Muscle of leg (tissue), 11 donors: ENCODE results near the gene SMARCD3. TPM values are rescaled to one million over a fixed set of nuclear protein-coding genes. Genes with fewer than 3 reads are reported as not detected.

ENCODE experiments used
- DNase-seq: peaks from one replicate; pipeline ENCODE4 v3.0.0; 2013
- H3K27ac ChIP-seq: one replicate; pipeline ENCODE4 v1.5.1; 2013; ENCODE audit warnings: mild to moderate bottlenecking, low read length, control low read depth
- H3K27me3 ChIP-seq: one replicate; pipeline ENCODE4 v1.6.1; 2013; ENCODE audit warnings: low read length; ENCODE audit not compliant: control insufficient read depth, insufficient read depth
- H3K36me3 ChIP-seq: one replicate; pipeline ENCODE4 v1.6.1; 2013; ENCODE audit warnings: low read length; ENCODE audit not compliant: control insufficient read depth, insufficient read depth
- H3K4me1 ChIP-seq: one replicate; pipeline ENCODE4 v1.6.1; 2013; ENCODE audit warnings: low read length; ENCODE audit not compliant: control insufficient read depth, insufficient read depth
- H3K4me3 ChIP-seq: one replicate; pipeline ENCODE4 v1.5.1; 2013; ENCODE audit warnings: low read length, control low read depth
- H3K9me3 ChIP-seq: replicated peaks from 2 replicates; pipeline ENCODE4 v1.6.1; 2013; ENCODE audit warnings: low read depth, low read length; ENCODE audit not compliant: control insufficient read depth
- WGBS: methylation state at CpG from one replicate; pipeline ENCODE4 v1.1.5; 2013; ENCODE audit warnings: missing lambda C conversion rate; ENCODE audit not compliant: insufficient coverage; 5-methylcytosine and 5-hydroxymethylcytosine counted together
- polyA plus RNA-seq, 8 donors: library from polyadenylated mRNA; unstranded; fragments of 120-200 nt; gene quantifications; one replicate each; pipeline versions ENCODE4 v1.2.1 to v1.2.3, GENCODE V29; 2013; ENCODE audit warnings: inconsistent platforms in 1 of 8, low replicate concordance in 1 of 8; ENCODE audit not compliant: insufficient read length in 8 of 8, insufficient read depth in 1 of 8
- total RNA-seq: library from RNA; stranded (reverse); fragments of 120-200 nt; gene quantifications from one replicate; pipeline ENCODE4 v1.2.4, GENCODE V29; 2013

The SMARCD3 gene
- total and polyA plus RNA-seq, 9 donors = 106 to 180 (median 137) TPM

DNA sequence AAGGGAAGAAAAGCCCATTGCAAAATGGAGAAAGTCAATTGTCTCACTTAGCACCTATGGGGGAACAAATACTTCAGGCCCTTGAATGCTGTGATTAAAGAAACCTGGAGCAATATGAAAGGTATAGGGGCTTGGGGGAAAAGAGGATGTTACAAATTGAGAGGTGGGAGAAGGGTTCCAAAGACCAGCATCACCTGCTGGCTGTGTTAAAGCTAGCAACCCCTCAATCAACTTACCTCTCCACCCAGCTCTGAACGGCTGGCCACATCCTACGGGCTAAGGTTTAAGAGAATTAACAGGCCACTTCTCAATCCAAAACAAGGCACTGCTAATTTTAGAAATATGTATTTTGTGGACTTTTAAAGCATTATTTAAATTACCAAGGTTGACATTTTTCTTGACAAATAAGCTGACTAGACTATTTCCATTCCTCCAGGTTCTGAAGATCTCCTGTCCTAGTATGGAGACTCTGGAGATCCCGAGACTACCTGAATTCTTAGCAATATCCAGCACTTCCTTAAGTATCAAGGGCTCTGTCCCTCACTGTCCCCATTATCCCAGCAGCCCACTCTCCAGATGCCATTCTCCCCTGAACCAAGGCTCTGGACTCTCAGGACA, 37.2 kb downstream of the SMARCD3 start:
- peaks cover 10% of the 10 kb centered on the region for H3K27me3 ChIP-seq
- no peaks in the 10 kb centered on the region for H3K4me1 ChIP-seq
- H3K9me3 ChIP-seq = no peaks in the 10 kb centered on the region
- no peak overlapping the region for H3K27ac ChIP-seq
- H3K36me3 ChIP-seq = peaks cover 41% of the 10 kb centered on the region
- 89% methylated on average over 1 of the region's 3 CpGs for WGBS
- no peak overlapping the region for H3K4me3 ChIP-seq
- DNase-seq = no peak

DNA sequence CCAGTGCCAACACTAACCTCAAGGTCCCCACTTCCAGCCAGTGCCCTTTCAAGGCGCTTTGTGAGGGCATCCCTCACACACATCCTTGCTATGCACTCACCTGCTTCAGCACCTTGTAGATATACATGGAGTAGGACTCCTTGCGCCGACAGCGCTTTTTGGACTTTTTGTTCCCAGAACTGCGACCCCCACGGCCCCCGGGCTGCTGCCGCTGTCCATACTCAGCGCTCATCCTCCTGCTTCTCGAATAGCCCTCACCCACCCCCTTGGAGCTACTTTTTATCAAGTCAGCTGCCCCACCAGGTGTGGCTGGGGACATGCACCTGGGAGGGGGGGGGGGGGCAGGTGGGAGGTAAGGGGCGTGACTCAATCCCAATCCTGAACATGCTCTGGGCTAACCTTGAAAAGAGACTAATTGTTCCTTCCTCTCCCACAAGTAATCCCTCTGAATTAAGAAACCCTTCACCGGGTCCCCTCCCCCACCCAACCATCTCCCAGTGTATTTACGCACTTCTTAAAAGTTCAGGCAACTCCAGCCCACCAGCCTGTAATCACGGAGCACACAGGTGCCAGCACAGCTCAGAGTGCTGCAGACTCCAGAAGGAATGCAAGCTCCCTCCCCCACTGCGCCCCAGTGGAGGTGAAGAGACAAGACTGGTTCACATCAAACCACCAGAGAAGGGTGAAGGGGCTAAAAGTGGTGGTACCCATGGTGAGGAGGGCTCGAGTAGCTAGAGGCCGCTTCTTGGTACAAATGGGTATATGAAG, 38.2 kb downstream of the SMARCD3 start, which contains the start of gene H2BK1:
TSS of gene H2BK1 (minus strand) at position 402 of the 768 bp plus-strand sequence. CDS start at position 232, 170 bp downstream.
- Histone ChIP-seq H3K4me1 (no peaks in the 10 kb centered on the region), H3K4me3 (no peak within 1 kb of the TSS), H3K36me3 (peaks cover 33% of the 10 kb centered on the region), H3K9me3 (no peaks in the 10 kb centered on the region), H3K27me3 (peaks cover 17% of the 10 kb centered on the region), H3K27ac (no peak within 1 kb of the TSS)
- WGBS = 71% methylated on average over 9 of the region's 17 CpGs
- DNase-seq = no peak

DNA sequence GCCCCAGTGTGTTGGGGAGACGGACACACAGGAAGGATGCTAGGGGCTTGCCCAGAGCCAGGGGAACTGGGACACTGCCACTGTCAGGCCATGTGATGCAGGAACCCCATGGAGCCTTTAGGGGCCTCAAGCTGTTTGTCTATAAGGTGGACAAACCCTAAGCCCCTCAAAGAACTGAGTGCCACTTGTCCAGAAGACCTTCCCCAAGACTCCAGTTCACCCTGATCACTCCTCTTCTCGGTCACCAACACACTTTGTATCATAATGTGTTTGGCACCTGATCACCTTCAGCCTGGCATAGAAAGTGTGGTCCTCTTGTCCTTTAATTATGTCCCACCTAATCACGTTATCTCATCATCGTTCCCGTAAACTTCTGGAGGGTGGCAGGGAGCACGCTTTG, 38.9 kb downstream of the SMARCD3 start:
- Histone ChIP-seq H3K36me3 (peaks cover 26% of the 10 kb centered on the region), H3K27me3 (peaks cover 23% of the 10 kb centered on the region), H3K4me3 (no peak overlapping the region), H3K27ac (no peak overlapping the region), H3K9me3 (no peaks in the 10 kb centered on the region), H3K4me1 (peaks cover 3% of the 10 kb centered on the region)
- WGBS = 94% methylated on average over 6 of the region's 6 CpGs
- DNase-seq = no peak

DNA sequence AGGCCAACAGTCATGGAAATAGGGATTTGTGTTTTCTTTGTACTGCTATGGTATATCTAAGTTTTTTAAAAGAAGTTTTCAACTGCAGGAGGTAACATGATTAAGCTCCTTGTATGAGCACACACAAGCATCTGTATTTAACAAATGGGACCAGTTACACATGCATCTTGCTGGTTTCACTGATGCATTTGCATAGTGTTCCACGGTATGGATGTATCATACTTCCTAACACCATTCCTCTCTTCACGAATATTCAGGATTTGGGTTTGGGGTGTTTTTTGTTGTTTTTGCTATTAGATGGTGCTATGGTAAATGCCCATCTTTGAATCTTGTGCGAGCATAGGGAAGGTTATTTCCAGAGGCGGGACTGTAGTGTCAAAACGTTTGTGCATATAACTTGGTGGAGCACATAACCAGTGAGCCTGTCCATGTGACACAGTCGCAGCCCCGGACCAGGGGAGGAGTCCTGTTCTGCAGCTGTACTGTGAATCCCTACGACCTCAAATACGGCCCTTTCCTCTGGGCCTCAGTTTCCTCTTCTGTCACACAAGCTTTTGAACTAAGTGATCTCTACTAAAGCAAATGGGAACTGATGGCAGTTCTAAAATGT, 40.1 kb downstream of the SMARCD3 start:
- Histone ChIP-seq H3K27me3 (peaks cover 35% of the 10 kb centered on the region), H3K36me3 (peaks cover 14% of the 10 kb centered on the region), H3K9me3 (no peaks in the 10 kb centered on the region), H3K4me1 (peaks cover 3% of the 10 kb centered on the region), H3K27ac (no peak overlapping the region), H3K4me3 (no peak overlapping the region)
- no peak for DNase-seq
- WGBS = 87% methylated on average over 3 of the region's 9 CpGs

DNA sequence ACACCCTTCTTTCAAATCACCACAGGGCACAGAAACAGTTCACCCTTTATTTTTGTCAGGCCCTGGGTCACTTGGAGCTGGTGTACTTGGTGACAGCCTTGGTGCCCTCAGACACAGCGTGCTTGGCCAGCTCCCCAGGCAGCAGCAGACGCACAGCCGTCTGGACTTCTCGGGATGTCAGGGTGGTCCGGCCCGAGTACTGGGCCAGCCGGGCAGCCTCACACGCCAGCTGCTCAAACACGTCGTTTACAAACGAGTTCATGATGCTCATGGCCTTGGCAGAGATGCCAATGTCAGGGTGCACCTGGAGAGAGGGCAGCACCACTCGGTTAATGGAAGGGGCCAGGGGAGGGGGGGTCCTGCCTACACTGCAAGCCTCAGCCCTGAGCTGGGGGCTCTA, 40.7 kb downstream of the SMARCD3 start:
- 69% methylated on average over 12 of the region's 12 CpGs for WGBS
- peaks cover 8% of the 10 kb centered on the region for H3K36me3 ChIP-seq
- DNase-seq = no peak
- no peak overlapping the region for H3K27ac ChIP-seq
- peaks cover 41% of the 10 kb centered on the region for H3K27me3 ChIP-seq
- H3K4me1 ChIP-seq = peaks cover 3% of the 10 kb centered on the region
- H3K9me3 ChIP-seq = no peaks in the 10 kb centered on the region
- no peak overlapping the region for H3K4me3 ChIP-seq

DNA sequence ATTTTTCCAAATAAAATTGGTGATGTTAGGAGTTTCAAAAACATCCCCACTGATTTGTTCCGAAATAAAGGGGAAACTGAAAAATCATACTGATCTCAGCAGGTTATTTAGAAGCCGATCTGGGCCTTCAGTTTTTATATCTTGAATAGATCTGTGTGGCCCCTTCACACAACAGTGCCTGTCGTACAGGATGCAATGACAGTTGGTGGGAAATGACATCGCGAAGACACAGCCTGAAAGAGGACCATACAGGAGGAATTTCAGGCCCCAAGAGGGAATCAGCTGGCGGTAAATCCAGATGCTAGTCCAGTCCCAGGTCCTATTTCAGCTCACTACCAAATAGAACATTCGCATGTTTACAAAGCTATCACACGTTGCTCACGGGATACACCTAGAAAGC, 41.2 kb downstream of the SMARCD3 start:
- WGBS = 45% methylated on average over 7 of the region's 9 CpGs

DNA sequence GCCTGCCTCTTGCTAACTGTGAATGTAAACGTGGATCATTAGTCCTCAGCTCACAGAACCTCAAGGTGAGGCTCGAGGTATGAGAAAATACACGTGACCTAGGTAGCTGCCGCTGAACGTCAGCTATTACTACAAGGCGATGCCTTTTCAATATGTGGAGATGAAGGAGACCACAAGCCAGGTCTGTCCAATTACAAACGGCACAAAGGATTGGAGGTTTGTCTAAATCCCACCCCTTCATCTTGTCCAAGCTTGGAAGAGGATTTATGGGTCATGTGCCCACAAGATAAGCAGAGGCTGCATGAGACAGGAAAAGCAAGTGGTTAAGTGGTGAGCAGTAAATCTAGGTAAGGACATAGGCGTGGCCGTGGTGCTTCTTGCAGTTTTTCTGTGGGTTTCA, 41.6 kb downstream of the SMARCD3 start:
- Histone ChIP-seq H3K27me3 (peaks cover 44% of the 10 kb centered on the region), H3K27ac (no peak overlapping the region), H3K4me3 (no peak overlapping the region), H3K9me3 (no peaks in the 10 kb centered on the region), H3K4me1 (peaks cover 3% of the 10 kb centered on the region), H3K36me3 (no peaks in the 10 kb centered on the region)
- 46% methylated on average over 5 of the region's 9 CpGs for WGBS
- DNase-seq = no peak

More for the DNA sequence above, 41.2 kb downstream of the SMARCD3 start:
- H3K27ac ChIP-seq = no peak overlapping the region
- peaks cover 3% of the 10 kb centered on the region for H3K4me1 ChIP-seq
- no peak for DNase-seq
- no peak overlapping the region for H3K4me3 ChIP-seq
- peaks cover 3% of the 10 kb centered on the region for H3K36me3 ChIP-seq
- peaks cover 44% of the 10 kb centered on the region for H3K27me3 ChIP-seq
- no peaks in the 10 kb centered on the region for H3K9me3 ChIP-seq

DNA sequence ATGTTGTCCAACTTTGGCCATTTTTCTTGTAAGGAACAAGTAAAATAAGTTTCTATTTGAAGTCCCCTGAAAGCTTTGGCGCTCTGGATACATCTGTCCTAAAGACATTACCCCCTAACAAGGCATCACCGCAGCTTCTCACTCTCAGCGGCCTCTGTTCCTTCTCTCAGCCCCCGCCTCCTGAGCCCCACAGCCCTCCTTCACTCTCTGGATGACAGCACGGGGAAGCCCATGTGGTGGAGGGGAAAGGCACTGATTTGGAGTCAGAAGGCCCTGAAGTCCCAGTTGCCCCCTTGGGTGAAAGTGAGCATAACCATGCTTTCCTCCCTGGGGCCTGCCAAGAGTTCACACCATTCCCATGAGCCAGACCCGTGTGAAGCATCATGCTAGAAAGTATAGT, 42.8 kb downstream of the SMARCD3 start:
- WGBS = no CpG with 5 or more reads among the region's 6 CpGs
- H3K4me3 ChIP-seq = no peak overlapping the region
- no peaks in the 10 kb centered on the region for H3K36me3 ChIP-seq
- peaks cover 3% of the 10 kb centered on the region for H3K4me1 ChIP-seq
- peaks cover 44% of the 10 kb centered on the region for H3K27me3 ChIP-seq
- no peak for DNase-seq
- H3K27ac ChIP-seq = no peak overlapping the region
- no peaks in the 10 kb centered on the region for H3K9me3 ChIP-seq

DNA sequence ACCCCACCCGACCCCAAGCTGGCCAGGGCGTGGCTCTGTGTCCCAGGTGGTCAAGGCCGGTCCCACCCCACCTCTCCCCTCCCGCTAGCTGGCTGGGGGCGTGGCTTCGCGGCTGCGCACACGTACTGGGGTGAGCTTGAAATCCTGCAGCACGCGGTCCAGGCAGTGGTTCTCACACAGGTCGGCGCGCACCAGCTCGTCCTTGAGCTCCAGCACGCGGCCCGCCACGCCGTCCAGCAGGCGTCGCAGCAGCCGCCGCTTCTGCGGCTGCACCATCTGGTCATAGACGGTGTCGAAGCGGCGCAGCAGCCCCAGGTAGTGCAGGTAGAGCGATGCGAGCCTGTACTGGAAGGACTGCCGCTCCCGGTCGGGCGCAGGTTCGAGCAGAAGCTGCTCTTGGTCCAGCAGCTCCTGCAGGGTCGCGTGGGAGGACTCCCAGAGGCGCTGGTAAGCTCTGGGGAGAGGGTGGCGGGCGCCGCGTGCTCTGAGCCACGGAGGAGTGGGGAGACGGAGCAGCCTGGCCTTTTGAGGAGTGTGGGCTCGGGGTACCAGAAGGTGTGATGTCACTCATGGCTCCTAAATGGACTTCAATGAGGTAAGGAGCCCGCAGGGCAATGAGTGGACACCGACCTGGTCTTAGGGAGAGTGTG, 44.0 kb downstream of the SMARCD3 start:
- Histone ChIP-seq H3K4me1 (peaks cover 10% of the 10 kb centered on the region), H3K27me3 (peaks cover 44% of the 10 kb centered on the region), H3K4me3 (no peak overlapping the region), H3K9me3 (no peaks in the 10 kb centered on the region), H3K27ac (no peak overlapping the region), H3K36me3 (no peaks in the 10 kb centered on the region)
- no peak for DNase-seq
- WGBS = 62% methylated on average over 45 of the region's 48 CpGs

DNA sequence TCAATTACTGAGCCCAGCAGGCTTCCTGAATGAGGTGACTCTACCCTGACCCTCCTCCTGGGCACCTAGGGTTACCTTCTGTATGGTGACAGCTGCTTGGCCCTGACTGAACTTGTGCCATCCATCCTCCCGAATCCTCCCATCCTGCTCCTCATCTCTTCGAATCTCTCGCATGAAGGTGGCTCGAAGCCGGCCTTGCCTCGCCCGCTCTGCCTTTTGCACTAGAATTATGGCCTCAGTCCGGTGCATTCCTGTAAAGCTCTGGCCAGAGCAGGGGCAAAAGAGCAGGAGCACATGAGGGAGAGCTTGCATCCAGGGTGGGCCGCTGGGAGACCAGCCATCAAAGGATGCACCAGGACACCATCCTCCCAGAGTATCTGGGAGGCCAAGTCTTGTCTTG, 45.7 kb downstream of the SMARCD3 start:
- H3K4me1 ChIP-seq = peaks cover 13% of the 10 kb centered on the region
- no peaks in the 10 kb centered on the region for H3K36me3 ChIP-seq
- DNase-seq = no peak
- no peak overlapping the region for H3K4me3 ChIP-seq
- WGBS = 92% methylated on average over 8 of the region's 9 CpGs
- peaks cover 43% of the 10 kb centered on the region for H3K27me3 ChIP-seq
- H3K9me3 ChIP-seq = no peaks in the 10 kb centered on the region
- no peak overlapping the region for H3K27ac ChIP-seq
